ENCODE measurements around the gene DNAJB12. TPM values are rescaled to one million over a fixed set of nuclear protein-coding genes. Genes with fewer than 3 reads are reported as not detected.

Gene DNAJB12
- total RNA-seq, 6 experiments from 2014 or later, result 16.6 to 22.1 (median 19.2) TPM

DNA sequence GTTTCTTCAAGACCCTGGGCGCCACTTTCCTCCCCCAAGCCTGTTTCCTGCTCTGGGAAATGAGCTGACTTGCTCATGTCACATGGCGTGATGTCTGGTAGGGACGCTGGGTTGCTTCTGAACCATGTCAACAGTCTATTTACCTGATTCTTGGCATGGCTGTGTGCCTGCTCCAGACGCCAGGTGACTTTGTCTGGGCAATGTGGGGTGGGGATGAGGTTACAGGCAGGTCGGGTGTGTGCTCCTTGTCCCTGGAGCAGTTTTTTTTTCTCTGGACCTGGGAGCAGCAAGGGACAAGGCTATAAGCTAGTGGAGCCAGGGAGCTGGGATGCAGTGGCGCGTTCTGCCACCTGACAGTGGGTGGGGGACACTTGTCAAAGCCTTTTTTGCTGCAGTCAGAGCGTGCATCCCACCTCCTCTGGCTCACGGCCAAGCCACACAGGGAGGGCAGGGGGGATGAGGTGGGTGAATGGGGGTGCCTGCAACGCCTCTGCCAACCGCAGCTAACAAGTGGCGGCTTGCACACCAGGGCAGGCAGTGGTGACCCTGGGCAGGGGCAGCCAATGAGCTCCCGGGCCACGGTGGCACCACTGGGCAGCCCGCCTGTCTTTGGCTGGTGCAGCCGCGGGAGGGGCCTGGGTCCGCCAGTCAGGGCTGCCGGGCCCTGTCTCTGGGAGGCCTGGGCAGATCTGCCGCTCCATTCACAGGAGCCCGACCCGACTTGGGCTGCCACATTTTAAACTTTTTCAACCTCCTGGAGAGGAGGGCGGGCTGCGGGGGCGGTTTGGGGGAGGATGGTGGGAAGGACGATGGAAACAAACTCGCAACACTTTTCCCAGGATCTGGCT is 22.9 kb downstream of the DNAJB12 start:
- ATAC-seq (peak; percentile 55 to 79 (median 68)), DNase-seq (peak; percentile 94 to 97 (median 95))
- Histone ChIP-seq H3K4me1 (peaks cover 0 to 90% (median 47%) of the 10 kb centered on the region in 4 donors), H3K36me3 (no peaks in the 10 kb centered on the region), H3K9me3 (no peaks in the 10 kb centered on the region), H3K27me3 (no peaks in the 10 kb centered on the region), H3K4me3 (no peak overlapping the region), H3K27ac (peak overlapping the region; percentile 90 to 97 (median 94))
- WGBS (ENCODE audit: insufficient coverage, low coverage, low lambda C conversion rate, missing lambda C conversion rate), result 12% methylated on average over 16 of the region's 27 CpGs
- intact Hi-C loops (cut with DNase I), result loop anchor here in 1 of 2 donors (10.0 kb wide), 1 partner anchor 207 kb away; no protein-coding TSS in a partner anchor
- TF ChIP-seq CTCF (IDR thresholded peaks at IDR 0.05) (peak; percentile 21 to 62 (median 26)), POLR2A (IDR thresholded peaks at IDR 0.05) (peak; percentile 61)

DNA sequence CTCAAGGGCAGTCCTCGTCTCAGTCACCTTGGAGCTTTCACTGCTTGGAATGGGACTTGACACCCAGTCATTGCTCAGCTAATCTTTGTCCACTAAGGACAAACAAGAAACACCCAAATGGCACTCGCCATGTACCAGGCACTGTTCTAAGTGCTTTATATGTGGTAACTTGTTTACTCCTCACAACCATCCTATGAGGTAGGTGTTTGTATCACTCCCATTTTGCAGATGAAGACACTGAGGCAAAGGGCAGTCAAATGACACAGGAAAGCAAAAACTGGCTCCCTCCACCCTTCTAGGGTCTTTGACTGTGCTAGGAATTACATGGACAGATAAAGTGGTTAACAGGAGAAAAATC is 24.7 kb downstream of the DNAJB12 start:
- H3K36me3 ChIP-seq, result no peaks in the 10 kb centered on the region
- H3K27ac ChIP-seq, result peak overlapping the region in 2 of 3 donors; percentile 54 to 97
- H3K9me3 ChIP-seq, result no peaks in the 10 kb centered on the region
- 54% methylated on average over 2 of the region's 2 CpGs for WGBS (ENCODE audit: insufficient coverage, low coverage, low lambda C conversion rate, missing lambda C conversion rate)
- TF ChIP-seq POLR2A (IDR thresholded peaks at IDR 0.05) (no peak), CTCF (IDR thresholded peaks at IDR 0.05) (no peak)
- ATAC-seq (no peak), DNase-seq (no peak)
- no peak overlapping the region for H3K4me3 ChIP-seq
- intact Hi-C loops (cut with DNase I), result loop anchor here in 1 of 2 donors (10.0 kb wide), 1 partner anchor 205 kb away; no protein-coding TSS in a partner anchor
- peaks cover 0 to 78% (median 35%) of the 10 kb centered on the region in 4 donors for H3K4me1 ChIP-seq
- H3K27me3 ChIP-seq, result no peaks in the 10 kb centered on the region

- H3K27me3 ChIP-seq, result no peaks in the 10 kb centered on the region
- H3K9me3 ChIP-seq, result no peaks in the 10 kb centered on the region
- DNase-seq (no peak), ATAC-seq (no peak)
- H3K27ac ChIP-seq, result peak overlapping the region in 2 of 3 donors; percentile 54 to 97
- H3K4me3 ChIP-seq, result no peak overlapping the region
- 90% methylated on average over 7 of the region's 11 CpGs for WGBS (ENCODE audit: insufficient coverage, low coverage, low lambda C conversion rate, missing lambda C conversion rate)
- H3K4me1 ChIP-seq, result peaks cover 0 to 76% (median 30%) of the 10 kb centered on the region in 4 donors
- no peak for TF ChIP-seq POLR2A (IDR thresholded peaks at IDR 0.05)
- TF ChIP-seq CTCF (IDR thresholded peaks at IDR 0.05), result no peak
- intact Hi-C loops (cut with DNase I), result loop anchor here in 1 of 2 donors (10.0 kb wide), 2 partner anchors 105 to 205 kb away; no protein-coding TSS in a partner anchor
- H3K36me3 ChIP-seq, result no peaks in the 10 kb centered on the region
These were observed 25.2 kb downstream of the DNAJB12 start for GRCh38 chr10:72329290-72330068.

- 0% methylated on average over 2 of the region's 5 CpGs for WGBS (ENCODE audit: insufficient coverage, low coverage, low lambda C conversion rate, missing lambda C conversion rate)
- Histone ChIP-seq H3K4me1 (peaks cover 0 to 70% (median 25%) of the 10 kb centered on the region in 4 donors), H3K4me3 (no peak overlapping the region), H3K27me3 (no peaks in the 10 kb centered on the region), H3K36me3 (no peaks in the 10 kb centered on the region), H3K9me3 (no peaks in the 10 kb centered on the region), H3K27ac (peak overlapping the region; percentile 54 to 97 (median 62))
- TF ChIP-seq POLR2A (IDR thresholded peaks at IDR 0.05), result no peak
- TF ChIP-seq CTCF (IDR thresholded peaks at IDR 0.05), result no peak
- intact Hi-C loops (cut with DNase I), result loop anchor here in 1 of 2 donors (10.0 kb wide), 1 partner anchor 104 kb away; no protein-coding TSS in a partner anchor
- ATAC-seq (no peak), DNase-seq (no peak)
These were observed 25.9 kb downstream of the DNAJB12 start for GRCh38 chr10:72328829-72329204.
